ENCODE data around the gene YIF1A. TPM values are rescaled to one million over a fixed set of nuclear protein-coding genes. Genes with fewer than 3 reads are reported as not detected.

The YIF1A gene
- polyA plus RNA-seq, 2 of the 4 experiments (the other 2 are of a cell fraction), result 79.7 to 99.7 TPM

DNA sequence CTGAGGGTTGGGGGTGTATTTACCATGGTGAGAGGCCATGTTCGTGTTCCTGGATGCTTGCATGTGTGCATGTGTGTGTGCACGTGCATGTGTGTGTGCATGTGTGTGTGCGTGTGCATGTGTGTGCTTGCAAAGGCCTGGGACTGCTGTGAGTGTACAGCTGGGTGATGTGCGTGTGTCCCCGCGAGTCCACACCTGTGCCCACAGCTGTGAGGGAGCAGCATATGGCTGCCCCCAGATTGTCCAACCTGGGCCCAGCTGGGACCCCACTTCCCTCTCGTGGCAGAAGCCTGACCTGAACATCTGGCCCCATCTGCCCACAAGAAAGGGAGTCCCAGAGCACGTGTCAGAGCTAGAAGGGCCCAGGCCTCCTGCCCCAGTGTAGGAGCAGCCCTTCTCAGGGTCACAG is 36.3 kb upstream of the YIF1A start:
- no peak for FAIRE-seq
- H3K4me2 ChIP-seq, result no peak overlapping the region; the same call in 2 of the 3 replicates
- no peak for TF ChIP-seq ZFP36 (IDR thresholded peaks at IDR 0.05; ENCODE audit: borderline replicate concordance, partially characterized antibody)
- no peak for TF ChIP-seq PHF8 (IDR thresholded peaks at IDR 0.05; ENCODE audit: borderline replicate concordance, low read depth)
- TF ChIP-seq, protein P1, sequence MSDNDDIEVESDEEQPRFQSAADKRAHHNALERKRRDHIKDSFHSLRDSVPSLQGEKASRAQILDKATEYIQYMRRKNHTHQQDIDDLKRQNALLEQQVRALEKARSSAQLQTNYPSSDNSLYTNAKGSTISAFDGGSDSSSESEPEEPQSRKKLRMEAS (IDR thresholded peaks at IDR 0.05), result no peak
- no peak for TF ChIP-seq EHF (CRISPR knock-in tag; IDR thresholded peaks at IDR 0.05)
- no peak for TF ChIP-seq USF2 (IDR thresholded peaks at IDR 0.05)
- no peak for TF ChIP-seq RAD21 (conservative IDR thresholded peaks at IDR 0.05 in 1 of 2, IDR thresholded peaks at IDR 0.05 in 1 of 2)
- TF ChIP-seq EHMT2 (IDR thresholded peaks at IDR 0.05; ENCODE audit: low read depth), result no peak
- H3K9me3 ChIP-seq, result no peaks in the 10 kb centered on the region
- 84% methylated on average over 8 of the region's 8 CpGs for WGBS (ENCODE audit: missing lambda C conversion rate)
- POLR2A ChIA-PET, result interaction anchor here (1.0 kb wide), 1 partner anchor 13 kb away, joined by 6 read pairs; no protein-coding TSS in a partner anchor
- no peak overlapping the region for H3K4me3 ChIP-seq
- DNase-seq (ENCODE audit: low read depth in 1 of 2, low spot score in 1 of 2), result no peak
- H3K4me1 ChIP-seq, result peaks cover 37% of the 10 kb centered on the region
- CTCF ChIA-PET, result interaction anchor here (0.9 to 2.1 kb wide), 6 partner anchors 10 to 43 kb away, joined by 3 to 22 read pairs (median 4); partner anchors contain the start of gene RIN1
- peak overlapping the region in 1 of 2 experiments; percentile 88; a peak in 2 of 6 replicates for H3K27ac ChIP-seq
- no peak for ATAC-seq

- Histone ChIP-seq H3K9me3 (no peaks in the 10 kb centered on the region), H3K4me3 (no peak overlapping the region), H3K27ac (peak overlapping the region in 1 of 2 experiments; percentile 88; a peak in 2 of 6 replicates), H3K4me1 (peaks cover 37% of the 10 kb centered on the region), H3K4me2 (no peak overlapping the region; the same call in 2 of the 3 replicates)
- TF ChIP-seq, protein P1 (IDR thresholded peaks at IDR 0.05), result 0 out of 2 replicates have a peak, but pooled peaks have one; percentile 17
- no peak for TF ChIP-seq POLR2A (IDR thresholded peaks at IDR 0.05; ENCODE audit: low read length)
- TF ChIP-seq MYC (IDR thresholded peaks at IDR 0.05; ENCODE audit: borderline replicate concordance, low read length), result no peak
- peak; percentile 50 for TF ChIP-seq MAFK (IDR thresholded peaks at IDR 0.05; ENCODE audit: partially characterized antibody)
- no peak for TF ChIP-seq SREBF2 (IDR thresholded peaks at IDR 0.05)
- TF ChIP-seq, protein P2, sequence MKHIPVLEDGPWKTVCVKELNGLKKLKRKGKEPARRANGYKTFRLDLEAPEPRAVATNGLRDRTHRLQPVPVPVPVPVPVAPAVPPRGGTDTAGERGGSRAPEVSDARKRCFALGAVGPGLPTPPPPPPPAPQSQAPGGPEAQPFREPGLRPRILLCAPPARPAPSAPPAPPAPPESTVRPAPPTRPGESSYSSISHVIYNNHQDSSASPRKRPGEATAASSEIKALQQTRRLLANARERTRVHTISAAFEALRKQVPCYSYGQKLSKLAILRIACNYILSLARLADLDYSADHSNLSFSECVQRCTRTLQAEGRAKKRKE (CRISPR knock-in tag; IDR thresholded peaks at IDR 0.05; ENCODE audit: low read depth), result no peak
- POLR2A ChIA-PET, result interaction anchor here (1.0 kb wide), 1 partner anchor 12 kb away, joined by 6 read pairs; no protein-coding TSS in a partner anchor
- FAIRE-seq (no peak), ATAC-seq (no peak), DNase-seq (ENCODE audit: low read depth in 1 of 2, low spot score in 1 of 2) (no peak)
- CTCF ChIA-PET, result interaction anchor here (0.9 to 2.1 kb wide), 5 partner anchors 11 to 42 kb away, joined by 3 to 22 read pairs (median 5); partner anchors contain the start of gene RIN1
- 40% methylated on average over 10 of the region's 10 CpGs for WGBS (ENCODE audit: missing lambda C conversion rate)
Observed at GRCh38 chr11:66324664-66325063, 35.7 kb upstream of the YIF1A start.

- H3K9me3 ChIP-seq, result no peaks in the 10 kb centered on the region
- H3K27ac ChIP-seq, result no peak overlapping the region
- H3K4me3 ChIP-seq, result no peak overlapping the region
- POLR2A ChIA-PET, result no interaction called here
- ATAC-seq, result no peak
- no peak overlapping the region for H3K4me2 ChIP-seq
- no peak for TF ChIP-seq RFX5 (IDR thresholded peaks at IDR 0.05)
- no peak for TF ChIP-seq REST (IDR thresholded peaks at IDR 0.05)
- TF ChIP-seq HOXA7 (CRISPR knock-in tag; IDR thresholded peaks at IDR 0.05), result no peak
- no peak for TF ChIP-seq NR3C1 (IDR thresholded peaks at IDR 0.05)
- TF ChIP-seq PHF8 (IDR thresholded peaks at IDR 0.05; ENCODE audit: borderline replicate concordance, low read depth), result no peak
- TF ChIP-seq BHLHE40 (IDR thresholded peaks at IDR 0.05; ENCODE audit: low read depth, low read length), result no peak
- no peak for TF ChIP-seq FOXS1 (CRISPR knock-in tag; IDR thresholded peaks at IDR 0.05)
- no peak for TF ChIP-seq SREBF2 (IDR thresholded peaks at IDR 0.05)
- no peak for TF ChIP-seq NPAS2 (CRISPR knock-in tag; IDR thresholded peaks at IDR 0.05; ENCODE audit: borderline replicate concordance)
- TF ChIP-seq, protein P3, sequence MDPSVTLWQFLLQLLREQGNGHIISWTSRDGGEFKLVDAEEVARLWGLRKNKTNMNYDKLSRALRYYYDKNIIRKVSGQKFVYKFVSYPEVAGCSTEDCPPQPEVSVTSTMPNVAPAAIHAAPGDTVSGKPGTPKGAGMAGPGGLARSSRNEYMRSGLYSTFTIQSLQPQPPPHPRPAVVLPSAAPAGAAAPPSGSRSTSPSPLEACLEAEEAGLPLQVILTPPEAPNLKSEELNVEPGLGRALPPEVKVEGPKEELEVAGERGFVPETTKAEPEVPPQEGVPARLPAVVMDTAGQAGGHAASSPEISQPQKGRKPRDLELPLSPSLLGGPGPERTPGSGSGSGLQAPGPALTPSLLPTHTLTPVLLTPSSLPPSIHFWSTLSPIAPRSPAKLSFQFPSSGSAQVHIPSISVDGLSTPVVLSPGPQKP (IDR thresholded peaks at IDR 0.05; ENCODE audit: low read depth, low read length), result no peak
- no peak for TF ChIP-seq CHD4 (IDR thresholded peaks at IDR 0.05; ENCODE audit: borderline replicate concordance)
- TF ChIP-seq TFCP2L1 (CRISPR knock-in tag; IDR thresholded peaks at IDR 0.05), result no peak
- no peak for TF ChIP-seq CBX8 (IDR thresholded peaks at IDR 0.05)
- no peak for TF ChIP-seq FOSL2 (IDR thresholded peaks at IDR 0.05)
- TF ChIP-seq FOSL2 (CRISPR knock-in tag; IDR thresholded peaks at IDR 0.05), result no peak
- no peak for TF ChIP-seq KDM5A (IDR thresholded peaks at IDR 0.05)
- no peak for TF ChIP-seq EHMT2 (IDR thresholded peaks at IDR 0.05; ENCODE audit: low read depth)
- TF ChIP-seq KDM1A (IDR thresholded peaks at IDR 0.05; ENCODE audit: low read depth), result no peak
- TF ChIP-seq CBX2 (IDR thresholded peaks at IDR 0.05; ENCODE audit: borderline replicate concordance, low read depth), result no peak
- peaks cover 38% of the 10 kb centered on the region for H3K4me1 ChIP-seq
- WGBS (ENCODE audit: missing lambda C conversion rate), result 94% methylated on average over 1 of the region's 1 CpG
- CTCF ChIA-PET, result interaction anchor here (1.7 to 2.1 kb wide), 2 partner anchors 13 to 41 kb away, joined by 6 to 22 read pairs; no protein-coding TSS in a partner anchor
- no peak for DNase-seq (ENCODE audit: low read depth in 1 of 2, low spot score in 1 of 2)
- no peak for FAIRE-seq
Observed at GRCh38 chr11:66323684-66324083, 34.7 kb upstream of the YIF1A start.
